ENCODE measurements around the gene MX1. TPM values are rescaled to one million over a fixed set of nuclear protein-coding genes. Genes with fewer than 3 reads are reported as not detected.

MX1 gene
- total RNA-seq, 2 experiments from 2014 or later = 23.9 to 24.7 TPM

- no peaks in the 10 kb centered on the region for H3K4me1 ChIP-seq (ENCODE audit: insufficient read depth, low read length, poor library complexity, severe bottlenecking)
- no peak overlapping the region for H3K4me2 ChIP-seq (ENCODE audit: low read length)
- no peak for DNase-seq (ENCODE audit: low spot score)
- no peaks in the 10 kb centered on the region for H3K9me3 ChIP-seq (ENCODE audit: low read length)
- ChIA-PET POLR2A (no interaction called here), CTCF (ENCODE audit: unreplicated experiment) (no interaction called here)
- H3K4me3 ChIP-seq (ENCODE audit: low read depth, low read length, poor library complexity, severe bottlenecking) = no peak overlapping the region
- H4K20me1 ChIP-seq (ENCODE audit: insufficient read depth, low read length) = no peaks in the 10 kb centered on the region
- H3K36me3 ChIP-seq (ENCODE audit: insufficient read depth, low read length) = no peaks in the 10 kb centered on the region
- TF ChIP-seq CTCF (conservative IDR thresholded peaks at IDR 0.05; ENCODE audit: low read length) (no peak), EZH2phosphoT487 (IDR thresholded peaks at IDR 0.05; ENCODE audit: borderline replicate concordance, low read depth, low read length) (no peak)
- H2AFZ ChIP-seq (ENCODE audit: low read length) = no peak overlapping the region
- H3K27ac ChIP-seq (ENCODE audit: low read depth, low read length, poor library complexity, severe bottlenecking) = no peak overlapping the region
- intact Hi-C loops (cut with micrococcal nuclease; ENCODE audit: unreplicated experiment) = no loop called here
- H3K79me2 ChIP-seq (ENCODE audit: insufficient read depth, low read depth, low read length) = no peaks in the 10 kb centered on the region
- H3K9me2 ChIP-seq (ENCODE audit: insufficient read depth, low read length) = no peaks in the 10 kb centered on the region
- BruUV-seq (replicated peaks) = no TSS peak
Measured at GRCh38 chr21:41397471-41397891, 28.6 kb upstream of the MX1 start.

GRCh38 chr21:41398251-41398650, 27.8 kb upstream of the MX1 start:
- BruUV-seq (replicated peaks) = no TSS peak
- CTCF ChIA-PET (ENCODE audit: unreplicated experiment) = no interaction called here

GRCh38 chr21:41398831-41399230, 27.2 kb upstream of the MX1 start:
- no peak for DNase-seq (ENCODE audit: low spot score)
- no TSS peak for BruUV-seq (replicated peaks)
- Histone ChIP-seq H3K9me3 (ENCODE audit: low read length) (no peaks in the 10 kb centered on the region), H3K4me2 (ENCODE audit: low read length) (no peak overlapping the region), H4K20me1 (ENCODE audit: insufficient read depth, low read length) (no peaks in the 10 kb centered on the region), H3K4me1 (ENCODE audit: insufficient read depth, low read length, poor library complexity, severe bottlenecking) (no peaks in the 10 kb centered on the region), H3K36me3 (ENCODE audit: insufficient read depth, low read length) (no peaks in the 10 kb centered on the region), H3K9me2 (ENCODE audit: insufficient read depth, low read length) (no peaks in the 10 kb centered on the region), H2AFZ (ENCODE audit: low read length) (no peak overlapping the region), H3K27ac (ENCODE audit: low read depth, low read length, poor library complexity, severe bottlenecking) (no peak overlapping the region), H3K79me2 (ENCODE audit: insufficient read depth, low read depth, low read length) (no peaks in the 10 kb centered on the region), H3K4me3 (ENCODE audit: low read depth, low read length, poor library complexity, severe bottlenecking) (no peak overlapping the region)
- no peak for TF ChIP-seq EZH2phosphoT487 (IDR thresholded peaks at IDR 0.05; ENCODE audit: borderline replicate concordance, low read depth, low read length)
- no peak for TF ChIP-seq CTCF (conservative IDR thresholded peaks at IDR 0.05; ENCODE audit: low read length)
- intact Hi-C loops (cut with micrococcal nuclease; ENCODE audit: unreplicated experiment) = no loop called here
- ChIA-PET CTCF (ENCODE audit: unreplicated experiment) (no interaction called here), POLR2A (no interaction called here)

More at GRCh38 chr21:41398251-41398650, 27.8 kb upstream of the MX1 start:
- intact Hi-C loops (cut with micrococcal nuclease; ENCODE audit: unreplicated experiment) = no loop called here
- no peak overlapping the region for H3K4me3 ChIP-seq (ENCODE audit: low read depth, low read length, poor library complexity, severe bottlenecking)
- H3K27ac ChIP-seq (ENCODE audit: low read depth, low read length, poor library complexity, severe bottlenecking) = no peak overlapping the region
- H3K9me3 ChIP-seq (ENCODE audit: low read length) = no peaks in the 10 kb centered on the region
- H3K79me2 ChIP-seq (ENCODE audit: insufficient read depth, low read depth, low read length) = no peaks in the 10 kb centered on the region
- POLR2A ChIA-PET = no interaction called here
- TF ChIP-seq EZH2phosphoT487 (IDR thresholded peaks at IDR 0.05; ENCODE audit: borderline replicate concordance, low read depth, low read length) (no peak), CTCF (conservative IDR thresholded peaks at IDR 0.05; ENCODE audit: low read length) (no peak)
- no peaks in the 10 kb centered on the region for H3K9me2 ChIP-seq (ENCODE audit: insufficient read depth, low read length)
- H4K20me1 ChIP-seq (ENCODE audit: insufficient read depth, low read length) = no peaks in the 10 kb centered on the region
- no peak overlapping the region for H3K4me2 ChIP-seq (ENCODE audit: low read length)
- no peak overlapping the region for H2AFZ ChIP-seq (ENCODE audit: low read length)
- H3K4me1 ChIP-seq (ENCODE audit: insufficient read depth, low read length, poor library complexity, severe bottlenecking) = no peaks in the 10 kb centered on the region
- DNase-seq (ENCODE audit: low spot score) = no peak
- no peaks in the 10 kb centered on the region for H3K36me3 ChIP-seq (ENCODE audit: insufficient read depth, low read length)

Measured in OCI-LY7 (cell line).